ENCODE measurements around the gene TRAPPC3. TPM values are rescaled to one million over a fixed set of nuclear protein-coding genes. Genes with fewer than 3 reads are reported as not detected.

TRAPPC3 gene
- total and polyA plus RNA-seq, 7 donors: 34.8 to 91.8 (median 43.8) TPM

- ATAC-seq (no peak), DNase-seq (no peak)
- Histone ChIP-seq H3K27me3 (ENCODE audit: insufficient read depth in 3 of 3, low read length in 2 of 3) (peaks cover 0 to 14% (median 1%) of the 10 kb centered on the region in 3 donors), H3K36me3 (ENCODE audit: insufficient read depth in 1 of 2, low read depth in 1 of 2) (peaks cover 4 to 40% of the 10 kb centered on the region in 2 donors), H3K4me1 (peaks cover 22% of the 10 kb centered on the region), H3K9me3 (no peaks in the 10 kb centered on the region), H3K27ac (peak overlapping the region; percentile 98), H3K4me3 (peak overlapping the region; percentile 98)
- intact Hi-C loops (cut with DNase I): loop anchor here (10.0 kb wide), 2 partner anchors 125 to 335 kb away; no protein-coding TSS in a partner anchor
- WGBS, 3 donors: 8 to 11% (median 9%) methylated on average over 32 of the region's 32 CpGs
- no peak for TF ChIP-seq CTCF (IDR thresholded peaks at IDR 0.05)
These were observed 59.7 kb downstream of the TRAPPC3 start for GRCh38 chr1:36089393-36090121.

GRCh38 chr1:36088577-36089392 lies 60.5 kb downstream of the TRAPPC3 start, which contains the start of gene ADPRS:
Gene ADPRS (plus strand): TSS chr1:36088892. CDS start chr1:36088905, 13 bp downstream.
- 0 to 1% (median 1%) methylated on average over 48 to 84 of the region's 84 CpGs for WGBS, 3 donors
- ATAC-seq (peak; percentile 93 to 96 (median 94)), DNase-seq (peak; percentile 91 to 95)
- peaks cover 22% of the 10 kb centered on the region for H3K4me1 ChIP-seq
- H3K27ac ChIP-seq: peak within 1 kb of the TSS; percentile 98
- intact Hi-C loops (cut with DNase I): no loop called here
- no peaks in the 10 kb centered on the region for H3K9me3 ChIP-seq
- peak; percentile 98 for TF ChIP-seq CTCF (IDR thresholded peaks at IDR 0.05)
- H3K36me3 ChIP-seq (ENCODE audit: insufficient read depth in 1 of 2, low read depth in 1 of 2): peaks cover 4 to 33% of the 10 kb centered on the region in 2 donors
- H3K4me3 ChIP-seq: peak within 1 kb of the TSS; percentile 98
- peaks cover 0 to 22% (median 4%) of the 10 kb centered on the region in 3 donors for H3K27me3 ChIP-seq (ENCODE audit: insufficient read depth in 3 of 3, low read length in 2 of 3)

GRCh38 chr1:36088265-36088576 lies 61.1 kb downstream of the TRAPPC3 start:
- Histone ChIP-seq H3K27me3 (ENCODE audit: insufficient read depth in 3 of 3, low read length in 2 of 3) (peaks cover 0 to 28% (median 4%) of the 10 kb centered on the region in 3 donors), H3K4me3 (peak overlapping the region; percentile 98), H3K27ac (peak overlapping the region; percentile 98), H3K36me3 (ENCODE audit: insufficient read depth in 1 of 2, low read depth in 1 of 2) (peaks cover 1 to 27% of the 10 kb centered on the region in 2 donors), H3K4me1 (peaks cover 22% of the 10 kb centered on the region), H3K9me3 (no peaks in the 10 kb centered on the region)
- ATAC-seq: peak in 3 of 4 donors; percentile 7 to 20 (median 17)
- DNase-seq: no peak
- TF ChIP-seq CTCF (IDR thresholded peaks at IDR 0.05): no peak
- intact Hi-C loops (cut with DNase I): no loop called here
- WGBS, 3 donors: 19 to 26% (median 19%) methylated on average over 8 of the region's 8 CpGs

DNA sequence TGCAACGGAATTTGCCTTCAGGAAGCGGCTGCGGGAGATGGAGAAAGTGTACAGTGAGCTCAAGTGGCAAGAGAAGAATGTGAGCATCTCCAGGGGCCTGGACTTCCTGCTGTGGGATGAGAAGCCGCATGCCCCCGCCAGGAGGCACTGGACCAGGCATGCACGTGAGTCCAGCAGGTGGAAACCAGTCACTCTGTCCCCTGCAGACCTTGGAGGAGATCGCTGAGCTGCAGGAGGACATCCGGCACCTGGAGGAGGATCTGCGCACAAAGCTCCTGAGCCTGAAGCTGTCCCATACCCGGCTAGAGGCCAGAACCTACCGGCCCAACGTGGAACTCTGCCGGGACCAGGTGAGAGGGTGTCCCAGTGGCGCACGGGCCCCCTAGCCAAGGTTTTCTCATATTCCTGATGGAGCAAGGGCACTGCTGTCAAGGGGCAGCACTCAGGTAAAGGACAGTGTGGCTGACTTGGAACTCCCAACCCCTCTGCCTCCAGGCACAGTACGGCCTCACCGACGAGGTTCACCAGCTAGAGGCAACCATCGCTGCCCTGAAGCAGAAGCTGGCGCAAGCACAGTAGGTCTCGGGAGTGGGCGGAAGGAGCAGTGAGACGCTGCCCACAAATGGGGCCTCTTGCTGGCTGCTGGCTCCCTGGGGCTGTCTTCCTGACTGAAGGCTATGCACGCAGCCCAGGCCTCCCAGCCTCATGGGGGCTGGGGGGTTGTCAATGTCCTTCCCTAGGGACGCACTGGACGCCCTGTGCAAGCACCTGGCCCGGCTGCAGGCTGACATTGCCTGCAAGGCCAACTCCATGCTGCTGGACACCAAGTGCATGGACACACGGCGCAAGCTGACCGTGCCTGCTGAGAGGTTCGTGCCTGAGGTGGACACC lies 61.8 kb downstream of the TRAPPC3 start:
- Histone ChIP-seq H3K4me1 (peaks cover 22% of the 10 kb centered on the region), H3K27ac (no peak overlapping the region), H3K4me3 (no peak overlapping the region), H3K27me3 (ENCODE audit: insufficient read depth in 3 of 3, low read length in 2 of 3) (peaks cover 0 to 34% (median 4%) of the 10 kb centered on the region in 3 donors), H3K9me3 (no peaks in the 10 kb centered on the region), H3K36me3 (ENCODE audit: insufficient read depth in 1 of 2, low read depth in 1 of 2) (peaks cover 0 to 20% of the 10 kb centered on the region in 2 donors)
- TF ChIP-seq CTCF (IDR thresholded peaks at IDR 0.05): no peak
- ATAC-seq (no peak), DNase-seq (no peak)
- WGBS, 3 donors: 89 to 90% (median 90%) methylated on average over 31 of the region's 31 CpGs
- intact Hi-C loops (cut with DNase I): no loop called here

Other genes starting within 250 kb of the TRAPPC3 start
- gene AGO3, start 218.4 kb downstream of the TRAPPC3 start, total RNA-seq: 10 to 100 TPM; 10.4 to 17.6 (median 17.1) TPM
- 1 to 10 TPM; 2.2 to 8.9 (median 6.9) TPM for gene AGO3, start 218.4 kb downstream of the TRAPPC3 start, polyA plus RNA-seq
- gene TEKT2, start 65.4 kb downstream of the TRAPPC3 start, total RNA-seq: not detected
- under 1 TPM in 2 of 3 donors, not detected in 1; 0.03 to 0.04 TPM for gene TEKT2, start 65.4 kb downstream of the TRAPPC3 start, polyA plus RNA-seq
- 10 to 100 TPM; 20.5 to 40.2 (median 28.8) TPM for gene ADPRS, start 60.6 kb downstream of the TRAPPC3 start, total RNA-seq
- 10 to 100 TPM; 41.4 to 56.4 (median 45.3) TPM for gene ADPRS, start 60.6 kb downstream of the TRAPPC3 start, polyA plus RNA-seq
- gene COL8A2, start 24.3 kb downstream of the TRAPPC3 start, total RNA-seq: under 1 TPM; 0.15 to 0.41 (median 0.30) TPM
- under 1 TPM; 0.06 to 0.12 (median 0.10) TPM for gene COL8A2, start 24.3 kb downstream of the TRAPPC3 start, polyA plus RNA-seq
- gene MAP7D1, start 6.7 kb upstream of the TRAPPC3 start, total RNA-seq: 100 to 1,000 TPM; 209 to 230 (median 215) TPM
- gene MAP7D1, start 6.7 kb upstream of the TRAPPC3 start, polyA plus RNA-seq: 100 to 1,000 TPM; 117 to 342 (median 165) TPM
- gene THRAP3, start 75.0 kb upstream of the TRAPPC3 start, total RNA-seq: 100 to 1,000 TPM in 3 of 4 donors, 10 to 100 TPM in 1; 96.6 to 159 (median 124) TPM
- gene THRAP3, start 75.0 kb upstream of the TRAPPC3 start, polyA plus RNA-seq: 10 to 100 TPM; 45.8 to 92.9 (median 80.3) TPM
- gene SH3D21, start 156.9 kb upstream of the TRAPPC3 start, total RNA-seq: 1 to 10 TPM in 1 of 4 donors, under 1 TPM in 3; 0.69 to 1.1 (median 0.96) TPM
- under 1 TPM; 0.36 to 0.88 (median 0.37) TPM for gene SH3D21, start 156.9 kb upstream of the TRAPPC3 start, polyA plus RNA-seq
- 1 to 10 TPM; 3.3 to 8.2 (median 5.6) TPM for gene EVA1B, start 174.2 kb upstream of the TRAPPC3 start, total RNA-seq
- 10 to 100 TPM in 1 of 3 donors, 1 to 10 TPM in 2; 2.6 to 13.7 (median 6.9) TPM for gene EVA1B, start 174.2 kb upstream of the TRAPPC3 start, polyA plus RNA-seq
- gene STK40, start 236.4 kb upstream of the TRAPPC3 start, total RNA-seq: 100 to 1,000 TPM in 3 of 4 donors, 10 to 100 TPM in 1; 84.4 to 218 (median 145) TPM
- 100 to 1,000 TPM in 2 of 3 donors, 10 to 100 TPM in 1; 93.0 to 312 (median 182) TPM for gene STK40, start 236.4 kb upstream of the TRAPPC3 start, polyA plus RNA-seq
- gene LSM10, start 248.4 kb upstream of the TRAPPC3 start, total RNA-seq: 100 to 1,000 TPM in 1 of 4 donors, 10 to 100 TPM in 3; 80.3 to 102 (median 95.6) TPM
- 100 to 1,000 TPM; 134 to 246 (median 156) TPM for gene LSM10, start 248.4 kb upstream of the TRAPPC3 start, polyA plus RNA-seq